HEK293T (cell line): ENCODE results near the gene C6orf118.

Experiments used
- CTCF ChIA-PET: fragments of 350-600 bp; formaldehyde crosslinking; extraction: SDS; loops from one replicate; lab custom pipeline; 2021; ENCODE audit warnings: antibody characterized with exemption, inconsistent platforms; lab: Yijun Ruan, JAX
- POLR2A ChIA-PET: fragments of 350-600 bp; formaldehyde crosslinking; extraction: SDS; loops from one replicate; lab custom pipeline; 2020; ENCODE audit warnings: antibody characterized with exemption, inconsistent platforms; lab: Yijun Ruan, JAX
- DNase-seq: peaks from one replicate; pipeline ENCODE4 v3.0.0; 2012; ENCODE audit warnings: mixed read lengths; ENCODE audit errors: extremely low spot score
- ARNT ChIP-seq: fragments of 450-650 bp; IDR thresholded peaks from 2 replicates; pipeline ENCODE4 v1.6.1; 2017; ENCODE audit warnings: mild to moderate bottlenecking
- BHLHE40 ChIP-seq: fragments of 450-650 bp; IDR thresholded peaks from 2 replicates; pipeline ENCODE4 v1.6.1; 2016; ENCODE audit warnings: mild to moderate bottlenecking, moderate library complexity, borderline replicate concordance
- CTBP1 ChIP-seq: fragments of 450-650 bp; IDR thresholded peaks from 2 replicates; pipeline ENCODE4 v1.6.1; 2016; ENCODE audit warnings: borderline replicate concordance
- ELF4 ChIP-seq: fragments of 450-650 bp; IDR thresholded peaks from 2 replicates; pipeline ENCODE4 v1.6.1; 2017; ENCODE audit warnings: antibody characterized with exemption
- FOXA1 ChIP-seq: fragments of 450-650 bp; IDR thresholded peaks from 2 replicates; pipeline ENCODE4 v1.6.1; 2016; ENCODE audit warnings: mild to moderate bottlenecking
- FOXK2 ChIP-seq: fragments of 450-650 bp; IDR thresholded peaks from 2 replicates; pipeline ENCODE4 v1.6.1; 2016; ENCODE audit warnings: mild to moderate bottlenecking
- FOXM1 ChIP-seq: fragments of 450-650 bp; IDR thresholded peaks from 2 replicates; pipeline ENCODE4 v1.6.1; 2017; ENCODE audit warnings: mild to moderate bottlenecking, borderline replicate concordance
- HDGF ChIP-seq: fragments of 450-650 bp; IDR thresholded peaks from 2 replicates; pipeline ENCODE4 v1.6.1; 2017; ENCODE audit warnings: antibody characterized with exemption, borderline replicate concordance
- L3MBTL2 ChIP-seq: fragments of 450-650 bp; conservative IDR thresholded peaks from 2 replicates; pipeline ENCODE4 v1.6.1; 2016; ENCODE audit warnings: mild to moderate bottlenecking
- LEF1 ChIP-seq: fragments of 450-650 bp; IDR thresholded peaks from 2 replicates; pipeline ENCODE4 v1.6.1; 2017; ENCODE audit warnings: mild to moderate bottlenecking, borderline replicate concordance
- NFRKB ChIP-seq: fragments of 450-650 bp; IDR thresholded peaks from 2 replicates; pipeline ENCODE4 v1.6.1; 2016; ENCODE audit warnings: mild to moderate bottlenecking, moderate library complexity
- PKNOX1 ChIP-seq: fragments of 450-650 bp; IDR thresholded peaks from 2 replicates; pipeline ENCODE4 v1.6.1; 2016
- SP1 ChIP-seq: fragments of 450-650 bp; IDR thresholded peaks from 2 replicates; pipeline ENCODE4 v1.6.1; 2017
- SUZ12 ChIP-seq: fragments of 450-650 bp; IDR thresholded peaks from 2 replicates; pipeline ENCODE4 v1.6.1; 2016; ENCODE audit warnings: mild to moderate bottlenecking
- TARDBP ChIP-seq: fragments of 450-650 bp; IDR thresholded peaks from 2 replicates; pipeline ENCODE4 v1.6.1; 2016
- ZNF384 ChIP-seq: fragments of 450-650 bp; IDR thresholded peaks from 2 replicates; pipeline ENCODE4 v1.6.1; 2016

Gene C6orf118

GRCh38 chr6:165232731-165233488 lies 76.5 kb downstream of the C6orf118 start:
- ChIA-PET POLR2A (no interaction called here), CTCF (interaction anchor here (0.7 kb wide), 1 partner anchor 75 kb away, joined by 3 read pairs; no protein-coding TSS in a partner anchor)
- TF ChIP-seq L3MBTL2 = no peak
- no peak for TF ChIP-seq PKNOX1
- no peak for TF ChIP-seq TARDBP
- TF ChIP-seq ELF4 = no peak
- no peak for TF ChIP-seq FOXA1
- TF ChIP-seq ARNT = no peak
- no peak for TF ChIP-seq SUZ12
- no peak for DNase-seq

GRCh38 chr6:165231581-165232561 lies 77.5 kb downstream of the C6orf118 start:
- ChIA-PET CTCF (interaction anchor here (0.9 kb wide), 1 partner anchor 13 kb away, joined by 3 read pairs; no protein-coding TSS in a partner anchor), POLR2A (no interaction called here)
- DNase-seq = peak; percentile 36
- TF ChIP-seq SP1 = no peak
- no peak for TF ChIP-seq ELF4
- no peak for TF ChIP-seq LEF1
- TF ChIP-seq FOXA1 = no peak
- no peak for TF ChIP-seq TARDBP
- no peak for TF ChIP-seq BHLHE40
- TF ChIP-seq NFRKB = no peak
- TF ChIP-seq FOXK2 = no peak
- no peak for TF ChIP-seq CTBP1
- no peak for TF ChIP-seq L3MBTL2
- no peak for TF ChIP-seq ARNT
- no peak for TF ChIP-seq SUZ12
- no peak for TF ChIP-seq HDGF
- TF ChIP-seq FOXM1 = no peak

GRCh38 chr6:165231177-165231576 lies 78.2 kb downstream of the C6orf118 start:
- TF ChIP-seq SUZ12 (no peak), SP1 (no peak), CTBP1 (no peak), HDGF (no peak), ZNF384 (no peak), PKNOX1 (no peak), FOXK2 (no peak), LEF1 (no peak), TARDBP (no peak), BHLHE40 (no peak), FOXA1 (no peak), ARNT (no peak), L3MBTL2 (no peak), ELF4 (no peak), NFRKB (no peak)
- no peak for DNase-seq
- CTCF ChIA-PET = no interaction called here
- POLR2A ChIA-PET = no interaction called here
